ENCODE data around the gene XPR1. TPM values are rescaled to one million over a fixed set of nuclear protein-coding genes. Genes with fewer than 3 reads are reported as not detected.

Gene XPR1
- total and polyA plus RNA-seq, 8 donors: 3.4 to 25.3 (median 13.7) TPM

DNA sequence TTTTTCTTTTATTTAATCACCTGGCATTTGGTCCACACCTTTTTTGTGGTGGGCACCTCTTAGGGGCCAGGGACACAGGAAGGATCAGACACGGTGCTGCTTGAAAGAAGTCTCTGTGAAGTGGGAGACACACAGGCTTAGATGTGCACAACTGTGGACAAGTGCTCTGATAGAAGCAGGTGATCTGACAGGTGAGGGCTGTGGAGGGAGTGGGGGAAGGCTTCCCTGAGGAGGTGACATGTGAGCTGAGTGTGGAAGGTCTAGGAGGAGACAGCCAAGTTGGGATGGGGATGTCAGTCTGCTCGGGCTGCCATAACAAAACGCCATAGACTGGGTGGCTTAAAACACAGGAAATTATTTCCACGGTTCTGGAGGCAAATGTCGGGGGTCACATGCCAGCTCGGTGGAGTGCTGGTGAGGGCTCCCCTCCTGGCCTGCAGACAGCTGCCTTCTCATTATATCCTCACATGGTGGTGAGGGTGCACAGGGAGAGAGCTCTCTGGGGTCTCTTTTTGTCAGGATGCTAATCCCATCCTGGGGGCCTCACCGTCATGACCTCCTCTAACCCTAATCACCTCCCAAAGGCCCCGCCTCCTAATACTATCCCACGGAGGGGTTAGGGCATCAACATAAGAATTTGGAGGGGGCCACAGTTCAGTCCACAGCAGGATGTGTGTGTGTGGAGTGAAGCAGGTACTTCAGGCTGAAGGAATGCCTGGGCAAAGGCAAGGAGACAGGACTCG is 275.7 kb downstream of the XPR1 start:
- DNase-seq (peak in 1 of 6 donors; percentile 3), FAIRE-seq (no peak), ATAC-seq (no peak)
- WGBS, 2 donors: 70 to 80% methylated on average over 10 of the region's 10 CpGs
- H3K27me3 ChIP-seq: peaks cover 0 to 5% (median 0%) of the 10 kb centered on the region in 4 donors
- H3K4me3 ChIP-seq: no peak overlapping the region
- H3K27ac ChIP-seq: no peak overlapping the region
- intact Hi-C loops (cut with DNase I): no loop called here
- H3K36me3 ChIP-seq: no peaks in the 10 kb centered on the region
- TF ChIP-seq, protein P1, sequence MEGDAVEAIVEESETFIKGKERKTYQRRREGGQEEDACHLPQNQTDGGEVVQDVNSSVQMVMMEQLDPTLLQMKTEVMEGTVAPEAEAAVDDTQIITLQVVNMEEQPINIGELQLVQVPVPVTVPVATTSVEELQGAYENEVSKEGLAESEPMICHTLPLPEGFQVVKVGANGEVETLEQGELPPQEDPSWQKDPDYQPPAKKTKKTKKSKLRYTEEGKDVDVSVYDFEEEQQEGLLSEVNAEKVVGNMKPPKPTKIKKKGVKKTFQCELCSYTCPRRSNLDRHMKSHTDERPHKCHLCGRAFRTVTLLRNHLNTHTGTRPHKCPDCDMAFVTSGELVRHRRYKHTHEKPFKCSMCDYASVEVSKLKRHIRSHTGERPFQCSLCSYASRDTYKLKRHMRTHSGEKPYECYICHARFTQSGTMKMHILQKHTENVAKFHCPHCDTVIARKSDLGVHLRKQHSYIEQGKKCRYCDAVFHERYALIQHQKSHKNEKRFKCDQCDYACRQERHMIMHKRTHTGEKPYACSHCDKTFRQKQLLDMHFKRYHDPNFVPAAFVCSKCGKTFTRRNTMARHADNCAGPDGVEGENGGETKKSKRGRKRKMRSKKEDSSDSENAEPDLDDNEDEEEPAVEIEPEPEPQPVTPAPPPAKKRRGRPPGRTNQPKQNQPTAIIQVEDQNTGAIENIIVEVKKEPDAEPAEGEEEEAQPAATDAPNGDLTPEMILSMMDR (IDR thresholded peaks at IDR 0.05): no peak
- no peaks in the 10 kb centered on the region for H3K9me3 ChIP-seq
- H3K4me1 ChIP-seq: no peaks in the 10 kb centered on the region

DNA sequence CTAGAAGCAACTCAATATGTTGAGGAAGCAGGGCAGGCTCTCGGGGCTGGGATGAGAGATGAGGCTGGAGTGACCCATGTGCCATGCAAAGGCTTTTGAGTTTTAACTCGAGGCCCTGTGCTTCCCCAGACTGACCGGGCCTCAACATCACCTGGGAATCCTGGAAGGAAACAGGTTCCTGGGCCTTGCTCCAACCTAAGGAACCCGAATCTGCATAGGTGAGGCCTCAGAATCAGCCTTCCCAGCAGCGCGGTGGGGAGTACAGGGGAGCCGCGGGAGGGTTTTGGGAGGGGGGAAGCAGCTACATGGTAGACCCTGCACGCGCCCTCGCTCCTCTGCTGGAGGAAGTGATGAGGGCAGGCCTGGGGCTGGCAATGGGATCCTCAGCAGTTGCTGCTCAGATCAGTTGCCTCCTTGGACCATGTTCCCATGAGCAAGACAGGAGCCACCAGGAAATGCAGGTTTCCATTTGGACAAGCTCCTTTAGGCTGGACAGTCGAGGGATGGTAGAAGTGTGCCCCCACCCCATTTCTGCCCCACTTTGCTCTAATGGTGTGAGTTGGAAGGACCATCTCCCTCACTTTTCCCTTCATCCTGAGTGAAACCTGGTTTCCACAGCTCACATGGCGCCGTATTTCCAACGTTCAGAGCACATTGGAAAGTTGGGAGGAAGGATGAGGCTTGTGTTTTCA is 276.4 kb downstream of the XPR1 start:
- DNase-seq (peak in 1 of 6 donors; percentile 4), ATAC-seq (no peak), FAIRE-seq (no peak)
- intact Hi-C loops (cut with DNase I): no loop called here
- H3K36me3 ChIP-seq: no peaks in the 10 kb centered on the region
- peaks cover 0 to 5% (median 0%) of the 10 kb centered on the region in 4 donors for H3K27me3 ChIP-seq
- WGBS, 2 donors: 84 to 86% methylated on average over 15 of the region's 15 CpGs
- no peaks in the 10 kb centered on the region for H3K9me3 ChIP-seq
- H3K4me3 ChIP-seq: no peak overlapping the region
- no peaks in the 10 kb centered on the region for H3K4me1 ChIP-seq
- no peak overlapping the region for H3K27ac ChIP-seq
- TF ChIP-seq, protein P1 (IDR thresholded peaks at IDR 0.05): no peak

DNA sequence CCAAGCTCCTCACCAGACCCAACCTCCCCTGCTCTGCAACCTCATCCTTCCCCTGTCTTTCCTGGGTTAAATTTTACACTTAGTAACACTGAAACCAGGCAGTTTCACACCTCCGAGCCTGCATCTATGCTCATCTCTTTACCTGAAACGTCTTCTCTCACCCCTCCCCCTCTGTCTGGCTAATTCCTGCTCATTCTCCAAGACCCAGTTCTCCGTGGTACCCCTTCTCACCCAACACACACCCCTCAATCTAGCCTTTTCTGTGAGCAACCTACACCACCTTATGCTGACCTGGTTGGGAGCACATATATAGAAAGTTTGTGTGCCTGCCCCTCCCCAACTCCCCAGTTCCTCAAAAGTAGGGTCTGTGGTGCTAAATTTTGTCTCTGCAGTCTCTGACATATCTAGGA is 277.2 kb downstream of the XPR1 start:
- no peak for FAIRE-seq

DNA sequence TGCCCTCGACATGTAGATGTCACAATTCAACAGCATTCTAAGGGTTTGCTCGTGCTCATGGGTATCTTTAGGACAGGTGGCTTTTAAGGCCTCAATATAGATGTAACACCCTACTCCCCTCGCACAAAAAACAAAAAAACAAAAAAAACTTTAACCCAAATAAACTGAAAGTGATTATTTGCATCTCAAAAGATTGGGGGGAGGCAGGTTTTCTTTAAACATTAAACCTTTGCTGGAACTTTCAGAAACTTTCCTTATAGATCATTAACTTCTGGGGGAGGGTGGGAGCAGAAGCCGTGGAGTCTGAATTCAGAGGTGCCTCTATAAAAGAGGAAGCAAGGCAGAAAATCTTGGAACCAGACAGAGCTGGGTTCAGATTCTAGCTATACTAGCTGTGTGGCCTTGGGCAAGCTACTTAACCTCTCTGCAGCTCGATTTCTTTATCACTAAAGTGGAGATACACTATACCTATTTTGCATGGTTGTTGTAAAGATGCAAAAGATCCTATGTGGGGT is 277.7 kb downstream of the XPR1 start:
- TF ChIP-seq, protein P1 (IDR thresholded peaks at IDR 0.05): no peak
- FAIRE-seq: no peak
- 39% methylated on average over 5 of the region's 5 CpGs for WGBS, 2 donors

More for the DNA sequence above, 277.2 kb downstream of the XPR1 start:
- DNase-seq: no peak
- Histone ChIP-seq H3K36me3 (no peaks in the 10 kb centered on the region), H3K4me1 (no peaks in the 10 kb centered on the region), H3K27me3 (peaks cover 0 to 5% (median 0%) of the 10 kb centered on the region in 4 donors), H3K4me3 (no peak overlapping the region), H3K27ac (no peak overlapping the region), H3K9me3 (no peaks in the 10 kb centered on the region)
- TF ChIP-seq, protein P1 (IDR thresholded peaks at IDR 0.05): no peak
- 60 to 61% methylated on average over 3 of the region's 3 CpGs for WGBS, 2 donors
- no peak for ATAC-seq
- intact Hi-C loops (cut with DNase I): no loop called here

More for the DNA sequence above, 277.7 kb downstream of the XPR1 start:
- Histone ChIP-seq H3K27me3 (peaks cover 0 to 5% (median 0%) of the 10 kb centered on the region in 4 donors), H3K27ac (no peak overlapping the region), H3K9me3 (no peaks in the 10 kb centered on the region), H3K4me1 (no peaks in the 10 kb centered on the region), H3K4me3 (no peak overlapping the region), H3K36me3 (no peaks in the 10 kb centered on the region)
- intact Hi-C loops (cut with DNase I): no loop called here
- ATAC-seq (no peak), DNase-seq (no peak)

Data from pancreas (tissue), 10 donors.